GM18909 (cell line): ENCODE data around the gene WDR87.

Experiments used
- ATAC-seq: cut with Tn5 transposase; IDR thresholded peaks from one replicate; pipeline ENCODE4 v1.9.1; 2021; ENCODE audit warnings: mild to moderate bottlenecking; ENCODE audit not compliant: unreplicated experiment, poor library complexity

The WDR87 gene

DNA sequence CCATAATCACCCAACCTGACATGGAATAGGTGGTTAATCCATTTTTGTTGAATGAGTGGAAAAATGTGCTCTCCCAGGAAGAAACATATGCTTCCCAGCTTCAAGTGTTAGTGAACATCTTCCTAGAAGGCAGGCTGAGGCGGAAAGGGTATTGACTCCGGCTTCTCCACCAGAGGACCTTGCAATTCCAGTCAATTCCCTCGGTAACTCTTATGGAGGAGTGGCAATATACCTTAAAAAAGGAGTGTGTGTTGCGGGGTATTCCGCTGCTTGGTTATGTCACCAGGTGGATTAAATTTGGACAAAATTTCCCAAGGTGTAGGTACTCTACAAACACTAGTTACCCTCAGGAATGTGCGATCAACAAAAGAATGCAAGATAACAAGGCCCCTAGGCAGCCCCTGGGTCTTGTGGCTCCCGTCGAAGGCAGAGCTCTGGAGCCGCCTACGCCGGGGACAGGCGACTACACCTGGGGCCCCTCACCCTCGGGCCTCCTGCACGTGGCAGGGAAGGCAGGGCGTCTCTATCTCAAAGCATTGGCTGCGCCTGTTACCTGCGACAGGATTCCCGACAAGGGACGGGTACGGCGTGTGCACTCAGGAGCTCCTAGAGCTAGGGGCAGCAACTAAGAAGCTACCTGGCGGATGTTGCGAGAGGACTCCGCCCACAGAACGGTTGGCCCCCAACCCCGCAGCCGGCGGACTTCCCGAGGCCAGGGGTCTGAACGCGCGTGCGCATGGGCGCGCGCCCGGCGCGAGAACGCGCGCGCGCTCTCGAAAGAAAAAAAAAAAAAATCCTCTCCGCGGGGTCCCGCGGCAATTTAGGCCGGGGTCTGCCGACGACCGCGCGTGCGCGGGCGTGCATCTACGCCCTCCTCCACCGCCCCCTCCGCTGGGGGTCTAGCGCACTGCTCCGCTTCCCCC lies at the start of gene WDR87:
WDR87 (minus strand) TSS at position 649 of the 923 bp plus-strand sequence. CDS start 8,355 bp downstream, outside the sequence.
- ATAC-seq: peak; percentile 27

DNA sequence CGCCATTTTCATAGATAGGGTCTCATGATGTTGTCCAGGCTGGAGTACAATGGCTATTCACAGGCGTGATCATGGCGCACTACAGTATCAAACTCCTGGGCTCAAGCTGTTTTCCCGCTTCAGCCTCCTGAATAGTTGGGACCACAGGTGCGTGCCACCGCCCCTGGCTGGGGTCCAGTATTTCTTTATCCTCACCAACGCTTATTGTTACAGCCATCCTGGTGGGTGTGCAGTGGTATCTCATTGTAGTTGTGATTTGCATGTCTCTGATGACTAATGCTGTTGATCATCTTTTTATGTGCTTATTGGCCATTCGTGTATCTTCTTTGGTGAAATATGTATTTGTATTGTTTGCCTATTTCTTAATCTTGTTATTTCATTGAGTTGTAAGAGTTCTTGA lies 49.6 kb upstream of the WDR87 start:
- ATAC-seq: no peak

DNA sequence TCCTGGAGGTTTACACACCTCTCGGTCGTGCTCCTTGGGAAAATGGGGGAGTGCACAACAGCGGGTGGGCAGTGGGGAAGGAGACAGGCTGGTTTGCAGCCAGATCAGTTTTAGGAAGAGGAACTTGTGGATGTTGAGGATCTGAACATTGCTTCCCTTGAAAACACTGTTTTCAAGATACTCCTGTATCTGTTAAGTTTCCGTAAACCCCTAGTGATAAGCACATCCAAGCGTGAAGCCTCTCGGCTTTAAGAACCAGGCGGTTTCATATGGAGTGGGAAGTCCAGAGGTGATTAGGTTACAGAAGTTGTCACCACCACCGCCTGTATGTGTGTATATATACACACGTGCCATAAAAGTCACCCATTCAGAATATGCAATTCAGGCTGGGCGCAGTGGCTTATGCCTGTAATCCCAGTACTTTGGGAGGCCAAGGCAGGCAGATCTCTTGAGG lies 48.1 kb upstream of the WDR87 start:
- no peak for ATAC-seq

DNA sequence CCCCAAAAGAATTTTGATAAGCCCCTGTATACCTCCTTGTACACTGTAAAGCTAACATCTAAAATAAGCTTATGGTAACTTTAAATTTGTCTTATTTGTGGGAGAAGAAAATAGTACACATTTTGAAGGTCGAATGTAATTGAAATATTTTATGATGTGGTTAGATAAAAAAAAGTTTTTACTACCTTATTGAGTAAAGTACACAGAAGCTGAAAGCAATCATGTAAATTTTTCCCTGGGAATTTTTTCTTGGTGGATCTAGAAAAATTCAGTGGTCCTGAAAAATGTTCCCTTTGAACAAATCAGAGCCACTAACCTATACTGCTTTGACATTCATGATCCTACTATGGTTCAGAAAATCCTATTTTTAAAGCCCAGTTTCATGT lies 47.5 kb upstream of the WDR87 start:
- no peak for ATAC-seq

DNA sequence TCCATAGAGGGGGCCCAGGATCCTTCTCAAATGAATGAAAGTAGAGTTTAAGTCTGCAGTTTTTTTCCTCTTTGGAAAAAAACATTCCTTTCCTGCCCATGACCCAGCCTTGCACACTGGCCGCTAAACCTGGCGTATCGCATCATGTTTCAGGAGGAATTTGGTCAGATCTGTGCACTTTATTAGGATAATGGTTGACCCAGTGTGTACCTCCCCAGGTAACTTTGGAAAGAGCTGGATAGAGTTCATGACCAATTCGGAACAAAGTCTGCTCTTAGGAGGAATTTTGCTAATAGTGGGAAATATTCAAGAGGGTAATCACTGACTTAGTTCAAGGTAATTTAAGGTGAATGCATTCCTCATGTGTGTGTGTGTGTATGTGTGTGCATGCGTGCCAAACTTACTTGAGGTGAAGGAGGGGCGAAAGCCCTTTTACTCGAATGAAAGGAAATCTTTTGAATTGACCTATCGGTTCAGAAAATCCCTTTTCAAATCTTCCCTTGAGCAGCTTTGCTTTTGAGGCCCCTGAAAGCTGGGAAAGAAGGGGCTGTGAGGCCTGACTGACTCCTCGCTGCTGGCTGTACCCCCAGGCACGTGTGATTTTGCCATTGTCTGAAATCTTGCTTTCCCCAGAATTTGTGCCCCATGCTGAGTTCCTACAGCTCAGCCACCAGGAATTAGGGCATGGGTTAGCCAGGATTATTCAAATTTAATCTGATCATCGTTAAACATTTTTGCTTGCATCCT lies 47.0 kb upstream of the WDR87 start:
- ATAC-seq: no peak

DNA sequence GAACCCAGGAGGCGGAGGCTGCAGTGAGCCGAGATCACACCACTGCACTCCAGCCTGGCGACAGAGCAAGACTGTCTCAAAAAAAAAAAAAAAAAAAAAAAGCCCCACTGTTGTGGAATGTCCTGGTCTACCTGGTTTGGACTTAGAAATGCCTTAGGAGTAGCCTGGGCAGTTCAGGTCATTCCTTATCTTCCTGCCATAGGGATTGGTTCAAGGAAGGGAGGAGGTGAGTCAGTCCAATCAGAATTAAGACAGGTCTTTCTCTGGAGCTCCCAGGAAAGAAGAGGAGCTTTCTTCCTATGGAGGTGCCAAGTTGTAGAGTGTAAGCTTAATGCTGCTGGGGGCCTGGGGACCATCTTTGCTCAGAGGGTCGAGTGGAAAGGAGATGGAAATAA lies 45.4 kb upstream of the WDR87 start:
- no peak for ATAC-seq

DNA sequence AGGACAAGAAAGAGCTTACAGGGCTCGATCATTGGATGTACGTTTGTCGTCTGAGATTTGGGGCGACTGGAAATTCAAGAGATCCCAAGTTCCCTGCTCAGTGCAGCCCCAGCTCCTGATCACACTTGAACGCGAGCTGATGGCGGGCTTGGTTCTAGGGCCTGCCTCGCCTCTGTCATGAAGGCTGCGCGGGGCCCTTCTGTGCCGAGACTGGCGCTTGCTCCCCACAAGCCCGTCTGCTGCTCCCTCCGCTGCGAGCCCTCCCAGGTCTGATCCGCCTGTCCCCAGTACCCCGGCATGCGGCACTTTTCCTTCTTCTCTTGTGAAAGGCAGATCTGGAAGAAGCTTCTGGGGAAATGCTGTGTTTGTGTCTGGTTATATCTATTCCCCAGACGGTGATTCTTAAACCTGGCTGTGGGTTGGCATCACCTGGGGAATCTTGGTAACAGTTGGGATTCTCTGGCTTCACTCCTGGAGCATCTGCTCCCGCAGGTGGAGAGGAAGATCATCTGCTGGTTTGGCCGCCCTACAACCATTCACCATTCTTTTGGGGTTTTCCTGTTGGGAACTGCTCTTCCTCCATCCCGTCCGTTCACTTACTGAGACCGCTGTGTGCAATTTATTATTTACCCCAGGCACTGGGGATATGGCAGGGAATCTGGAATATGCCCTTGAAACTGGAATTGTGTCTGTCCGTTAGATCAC lies 44.2 kb upstream of the WDR87 start:
- no peak for ATAC-seq

DNA sequence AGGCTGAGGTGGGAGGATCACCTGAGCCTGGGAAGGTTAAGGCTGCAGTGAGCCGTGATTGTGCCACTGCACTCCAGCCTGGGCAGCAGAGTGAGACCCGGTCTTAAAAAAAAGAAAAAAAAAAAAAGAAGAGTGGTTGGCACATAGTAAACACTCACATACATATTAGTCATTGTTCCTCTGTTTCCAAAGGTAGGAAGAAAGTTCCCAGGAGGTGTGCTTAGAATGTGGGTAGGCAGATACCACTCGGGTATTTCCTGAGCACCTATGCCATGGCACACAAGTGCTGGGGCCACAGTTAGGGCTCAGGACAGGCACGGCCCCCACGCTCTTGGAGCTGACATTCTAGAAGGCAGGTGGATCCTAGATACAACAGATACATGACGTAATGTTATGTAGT lies 42.0 kb upstream of the WDR87 start:
- no peak for ATAC-seq

DNA sequence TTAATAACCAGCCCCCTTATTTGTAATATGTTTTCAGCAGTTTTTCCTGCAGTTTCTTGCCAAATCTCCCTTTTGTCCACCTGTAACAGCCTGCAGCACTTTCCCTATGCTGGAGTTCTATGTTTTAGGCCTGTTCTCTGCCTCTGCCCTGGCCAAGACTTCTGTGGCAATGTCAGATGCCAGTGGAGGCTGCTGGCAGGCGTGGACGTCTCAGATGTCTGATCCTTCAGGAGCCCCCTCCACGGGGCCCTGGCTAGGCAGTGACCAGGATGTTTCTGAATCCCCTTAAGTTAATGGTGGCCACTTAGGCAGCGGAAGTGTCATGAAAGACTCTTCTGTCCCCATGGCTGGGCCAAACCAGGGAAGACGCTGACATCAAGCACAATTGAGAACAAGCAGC lies 41.4 kb upstream of the WDR87 start:
- ATAC-seq: no peak

DNA sequence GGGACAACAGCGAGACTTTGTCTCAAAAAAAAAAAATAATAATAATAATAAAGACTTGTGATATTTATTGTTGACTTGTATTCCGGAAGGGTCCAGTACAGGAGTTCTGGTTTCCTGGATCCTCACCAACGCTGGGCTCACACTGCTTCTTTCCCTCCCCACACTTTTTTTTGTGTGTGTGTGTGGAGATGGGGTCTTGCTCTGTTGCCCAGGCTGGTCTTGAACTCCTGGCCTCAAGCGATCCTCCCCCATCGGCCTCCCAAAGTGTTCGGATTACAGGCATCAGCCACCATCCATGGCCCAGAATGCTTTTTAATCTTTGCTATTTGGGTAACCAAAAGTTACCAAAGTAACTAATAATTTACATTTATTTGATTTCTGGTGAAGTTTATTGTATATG lies 39.7 kb upstream of the WDR87 start:
- no peak for ATAC-seq

DNA sequence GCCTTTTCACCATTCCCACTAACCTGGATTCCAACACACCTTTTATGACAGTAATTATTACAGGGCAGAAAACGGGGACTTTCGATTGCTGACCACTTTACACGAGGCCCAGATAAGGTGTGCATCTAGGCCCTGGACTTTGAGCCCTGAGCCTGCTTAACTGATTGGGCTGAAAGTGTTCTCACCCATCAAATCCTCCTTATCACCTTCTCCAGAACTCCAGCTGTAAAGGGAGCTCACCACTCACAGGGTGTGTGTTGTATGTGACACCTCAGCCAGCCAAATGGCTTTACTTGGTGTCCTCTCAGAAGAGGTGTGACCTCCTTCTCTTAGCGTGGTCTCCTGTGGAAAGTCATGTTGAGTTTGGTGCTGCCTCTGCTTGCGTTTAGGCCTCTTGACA lies 37.1 kb upstream of the WDR87 start:
- no peak for ATAC-seq

DNA sequence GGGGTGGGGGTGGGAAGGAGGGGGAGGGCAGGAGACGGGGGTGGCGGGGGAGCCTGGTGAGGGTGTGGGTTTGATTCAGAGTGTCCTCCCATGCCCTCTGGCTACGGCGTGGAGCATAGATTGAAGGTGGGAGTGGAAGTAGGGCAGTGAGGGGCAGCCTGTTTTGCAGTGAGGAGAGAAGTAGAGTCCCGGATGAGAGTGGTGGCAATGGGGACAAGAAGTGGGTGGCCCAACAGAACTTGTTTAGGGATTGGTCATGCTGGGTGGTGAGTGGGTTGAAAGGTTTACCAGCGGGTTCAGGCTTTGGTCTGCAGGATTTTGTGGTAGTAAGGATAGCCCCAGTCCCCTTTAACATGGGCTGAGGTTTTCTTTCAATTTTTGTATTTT lies 36.1 kb upstream of the WDR87 start:
- ATAC-seq: no peak

DNA sequence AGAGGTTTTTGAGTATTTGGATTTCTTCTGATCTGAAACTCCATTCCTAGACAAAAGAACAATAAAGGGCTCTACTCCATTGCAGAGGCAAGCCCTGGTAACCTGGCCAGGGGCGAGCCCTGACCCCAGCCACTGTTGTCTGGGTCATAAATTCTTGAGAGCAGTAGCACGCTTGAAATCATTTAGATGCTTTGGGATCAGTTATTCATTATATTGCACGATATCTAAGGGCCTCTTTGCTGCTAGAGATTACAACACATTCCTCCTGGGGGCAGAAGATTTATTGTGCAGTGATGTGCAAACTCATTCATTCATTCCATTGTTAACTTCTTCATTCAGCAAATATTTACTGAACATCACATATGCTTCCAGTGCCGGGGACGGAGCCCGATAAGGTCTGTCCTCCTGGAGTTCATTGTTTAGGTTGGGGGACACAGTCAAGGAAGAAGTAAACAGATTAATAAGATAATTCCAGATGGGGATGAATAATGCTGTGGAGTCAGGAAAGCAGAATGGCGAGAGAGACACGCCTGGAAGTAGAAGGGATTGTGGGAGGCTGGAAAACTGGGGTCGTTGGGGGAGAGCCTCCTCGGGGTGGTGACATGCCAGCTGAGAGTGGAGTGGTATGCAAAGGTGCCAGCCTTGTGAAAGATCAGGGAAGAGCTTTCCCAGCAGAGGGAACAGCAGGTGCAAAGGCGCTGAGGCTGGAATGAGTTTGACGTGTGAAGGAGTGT lies 35.6 kb upstream of the WDR87 start:
- ATAC-seq: no peak

DNA sequence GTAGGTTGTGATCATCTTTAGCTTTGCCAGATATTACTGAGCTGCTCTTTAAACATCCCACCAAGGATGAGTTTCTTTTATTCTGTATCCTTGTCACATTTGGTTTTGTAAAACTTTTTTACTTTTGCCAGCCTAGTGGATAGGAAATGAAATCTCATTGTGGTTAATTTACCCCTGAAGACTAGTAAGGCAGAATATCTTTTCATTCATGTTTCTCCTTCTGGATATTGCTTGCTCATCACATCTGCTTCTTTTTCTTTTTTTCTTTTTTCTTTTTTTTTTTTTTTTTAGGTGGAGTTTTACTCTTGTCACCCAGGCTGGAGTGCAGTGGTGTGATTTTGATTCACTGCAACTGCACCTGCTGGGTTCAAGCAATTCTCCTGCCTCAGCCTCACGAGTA lies 32.0 kb upstream of the WDR87 start:
- ATAC-seq: no peak

DNA sequence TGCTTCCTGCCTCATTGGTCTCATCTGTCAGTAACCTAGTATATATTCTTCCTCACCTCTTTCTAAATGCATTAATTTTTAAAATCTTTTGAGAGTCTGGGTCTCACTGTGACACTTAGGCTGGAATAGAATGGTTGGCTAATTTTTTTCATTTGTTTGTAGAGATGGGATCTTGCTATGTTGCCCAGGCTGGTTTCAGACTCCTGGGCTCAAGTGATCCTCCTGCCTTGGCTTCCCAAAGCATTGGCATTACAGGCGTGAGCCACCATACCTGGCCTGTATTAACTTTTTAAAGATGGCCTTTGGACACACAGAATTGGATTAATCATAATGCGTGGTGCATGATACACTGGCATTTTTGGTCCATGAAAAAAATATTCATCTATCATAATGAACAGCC lies 30.5 kb upstream of the WDR87 start:
- ATAC-seq: no peak

DNA sequence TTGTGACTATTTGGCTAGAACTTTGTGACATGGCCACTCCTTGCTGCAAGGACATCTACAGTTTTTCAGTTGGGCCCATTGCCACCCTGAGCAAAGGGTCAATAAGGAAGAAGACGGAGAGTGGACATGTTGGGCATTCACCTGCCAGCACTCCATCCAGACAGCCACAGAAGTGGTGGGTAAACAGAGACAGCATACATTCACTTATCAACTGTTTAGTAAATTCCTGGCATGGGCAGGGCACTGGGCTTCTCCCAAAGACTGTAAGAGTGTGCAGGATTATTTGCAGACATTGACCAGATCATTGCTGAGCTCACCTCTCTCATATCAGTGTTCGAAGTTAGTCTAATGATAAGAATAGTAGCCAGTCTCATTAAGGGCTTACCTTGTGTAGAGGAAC lies 29.8 kb upstream of the WDR87 start:
- no peak for ATAC-seq

DNA sequence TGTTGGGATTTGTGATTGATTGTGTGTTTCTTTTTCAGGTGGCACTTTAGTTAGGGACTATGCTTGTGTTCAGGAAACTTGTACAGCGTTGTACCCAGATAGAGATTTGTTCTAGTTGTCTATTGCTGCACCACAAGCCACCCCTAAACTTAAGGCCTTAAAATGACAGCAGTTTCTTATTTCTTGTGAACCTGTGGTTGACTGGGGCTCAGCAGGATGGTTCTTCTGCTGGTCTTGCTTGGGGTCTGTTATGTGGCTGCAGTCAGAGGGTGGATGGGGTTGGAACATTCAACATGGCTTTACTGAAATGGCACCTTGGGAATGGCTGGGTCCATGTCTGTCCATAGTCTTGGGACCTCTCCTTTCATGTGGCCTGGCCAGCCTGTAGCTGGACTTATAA lies 28.9 kb upstream of the WDR87 start:
- no peak for ATAC-seq

DNA sequence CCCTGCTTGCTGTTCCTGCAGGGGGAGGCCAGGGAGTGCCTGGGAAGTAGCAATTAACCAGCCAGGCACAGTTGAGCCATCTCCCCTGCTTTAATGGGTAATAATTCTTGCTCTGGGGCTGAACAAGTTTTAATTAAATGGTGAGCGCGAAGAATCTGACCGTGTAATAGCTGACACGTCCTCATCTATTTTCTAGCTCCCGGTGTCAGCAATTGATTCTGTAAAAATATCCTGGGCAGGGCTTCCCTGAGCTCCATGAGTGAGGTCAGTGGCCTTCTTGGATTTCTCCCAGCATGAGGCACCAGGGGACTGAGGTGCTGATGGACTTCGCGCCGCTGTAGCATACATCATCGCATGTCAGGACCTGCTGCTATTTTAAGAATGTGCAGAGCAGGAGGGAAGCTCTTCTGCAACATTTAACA lies 27.6 kb upstream of the WDR87 start:
- no peak for ATAC-seq

DNA sequence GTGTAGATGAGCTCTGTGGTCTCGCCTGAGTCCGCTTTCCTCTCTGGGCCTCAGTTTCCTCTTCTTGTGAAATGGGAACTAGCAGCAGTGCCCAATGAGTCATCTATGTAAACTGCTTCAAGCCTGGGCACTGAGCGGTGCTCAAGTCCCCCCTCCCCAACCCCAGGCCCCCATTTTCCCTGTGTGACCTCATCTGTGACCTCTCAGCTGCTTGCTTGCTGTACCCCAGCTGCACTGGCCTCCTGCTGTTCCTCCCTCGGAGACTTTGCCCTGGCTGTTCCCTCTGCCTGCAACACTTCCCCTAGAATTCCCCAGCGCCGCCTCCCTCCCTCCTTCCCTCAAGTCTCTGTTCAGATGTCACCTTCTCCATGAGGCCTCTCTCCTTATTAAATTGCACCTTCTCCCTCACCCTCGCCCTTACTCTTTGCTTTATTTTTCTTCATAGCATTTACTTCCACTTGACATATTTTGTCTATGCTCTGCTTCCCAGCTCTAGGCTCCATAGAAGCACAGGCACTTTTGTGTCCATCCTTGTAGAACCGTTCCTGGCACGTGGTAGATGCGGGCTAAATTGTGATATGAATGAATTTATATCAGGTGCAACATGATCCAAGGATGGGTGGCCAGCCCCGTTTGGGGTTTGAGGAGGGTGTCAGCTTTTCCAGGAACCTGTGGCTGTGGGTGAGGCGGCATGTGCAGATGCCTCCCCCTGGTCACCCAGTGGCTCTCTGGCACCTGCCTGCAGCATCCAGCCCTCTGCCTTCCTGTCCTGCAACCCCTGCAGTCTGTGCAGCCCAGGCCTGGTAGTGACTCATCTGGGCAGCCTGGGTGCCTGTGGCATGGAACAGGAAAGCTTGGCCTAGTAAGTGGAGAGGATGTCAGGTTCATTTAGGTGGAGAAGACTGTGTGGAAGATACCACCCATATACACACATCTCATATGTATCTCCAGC lies 26.9 kb upstream of the WDR87 start:
- ATAC-seq: no peak
